CD4-positive, alpha-beta T cell treated with Interleukin-6 at 100 ng/mL for 8 hours (primary cell): ENCODE data around the gene HS3ST6.
"Not testable (repeated sequence)": the region's sequence is repeated elsewhere in the genome, so short reads cannot be mapped to it uniquely, and the experiment has no call there.

Experiments used
- DNase-seq: peaks from one replicate; pipeline ENCODE4 v3.0.0-alpha.2; 2020; ENCODE audit warnings: mixed read lengths, low spot score

HS3ST6 gene

DNA sequence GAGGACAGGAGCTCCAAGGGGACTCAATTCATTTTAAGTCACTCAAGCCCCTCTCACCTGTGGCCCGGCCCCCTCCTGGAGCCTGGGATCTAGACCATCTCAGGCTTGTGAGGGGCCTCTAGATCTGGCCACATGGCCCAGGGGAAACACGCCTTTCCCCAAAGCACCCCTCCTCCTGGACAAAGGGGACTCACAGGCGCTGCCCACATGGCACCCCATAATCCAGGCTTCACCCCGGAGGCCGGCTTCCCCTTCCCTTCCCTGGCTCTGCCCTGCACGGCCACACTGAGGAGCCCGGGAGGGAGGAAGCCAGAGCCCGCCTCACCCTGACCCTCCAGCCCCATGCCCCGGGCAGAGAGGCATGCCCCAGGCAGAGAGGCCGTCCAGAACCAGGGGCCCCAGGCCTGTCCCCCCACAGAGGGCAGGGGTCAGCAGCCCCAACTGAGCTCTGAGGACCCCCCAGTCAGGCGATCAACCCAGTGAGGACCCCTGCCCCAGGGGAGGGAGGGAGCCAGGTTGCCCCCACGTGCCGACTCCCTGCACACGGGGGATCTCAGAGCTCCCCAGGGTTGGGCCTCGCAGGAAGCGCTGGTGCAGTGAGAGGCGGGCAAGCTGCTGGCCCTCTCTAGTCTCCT is 10.9 kb downstream of the HS3ST6 start:
- DNase-seq = no peak

GRCh38 chr16:1906846-1907165 is 11.4 kb downstream of the HS3ST6 start:
- no peak for DNase-seq

- no peak for DNase-seq
These were observed 12.0 kb downstream of the HS3ST6 start for GRCh38 chr16:1906055-1906845.

- DNase-seq = no peak
These were observed 14.1 kb downstream of the HS3ST6 start for GRCh38 chr16:1903845-1904840.

- no peak for DNase-seq
These were observed 15.0 kb downstream of the HS3ST6 start for GRCh38 chr16:1903220-1903574.

- no peak for DNase-seq
These were observed 15.5 kb downstream of the HS3ST6 start for GRCh38 chr16:1902547-1903219.

DNA sequence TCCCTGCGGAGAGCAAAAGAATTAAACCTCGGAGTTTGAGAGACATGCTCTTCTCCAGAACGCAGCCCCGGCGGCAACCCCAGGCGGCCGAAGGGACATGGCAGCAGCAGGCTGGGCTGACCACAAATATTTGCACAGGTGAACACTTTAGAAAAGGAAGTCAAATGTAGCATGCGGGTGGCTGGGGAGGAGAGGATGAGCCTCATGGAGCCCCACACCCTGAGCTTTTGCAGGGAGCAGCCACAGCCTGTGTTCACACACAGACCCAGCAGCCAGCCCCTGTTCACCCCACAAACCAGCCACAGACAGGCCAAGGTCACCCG is 17.8 kb downstream of the HS3ST6 start:
- no peak for DNase-seq

DNA sequence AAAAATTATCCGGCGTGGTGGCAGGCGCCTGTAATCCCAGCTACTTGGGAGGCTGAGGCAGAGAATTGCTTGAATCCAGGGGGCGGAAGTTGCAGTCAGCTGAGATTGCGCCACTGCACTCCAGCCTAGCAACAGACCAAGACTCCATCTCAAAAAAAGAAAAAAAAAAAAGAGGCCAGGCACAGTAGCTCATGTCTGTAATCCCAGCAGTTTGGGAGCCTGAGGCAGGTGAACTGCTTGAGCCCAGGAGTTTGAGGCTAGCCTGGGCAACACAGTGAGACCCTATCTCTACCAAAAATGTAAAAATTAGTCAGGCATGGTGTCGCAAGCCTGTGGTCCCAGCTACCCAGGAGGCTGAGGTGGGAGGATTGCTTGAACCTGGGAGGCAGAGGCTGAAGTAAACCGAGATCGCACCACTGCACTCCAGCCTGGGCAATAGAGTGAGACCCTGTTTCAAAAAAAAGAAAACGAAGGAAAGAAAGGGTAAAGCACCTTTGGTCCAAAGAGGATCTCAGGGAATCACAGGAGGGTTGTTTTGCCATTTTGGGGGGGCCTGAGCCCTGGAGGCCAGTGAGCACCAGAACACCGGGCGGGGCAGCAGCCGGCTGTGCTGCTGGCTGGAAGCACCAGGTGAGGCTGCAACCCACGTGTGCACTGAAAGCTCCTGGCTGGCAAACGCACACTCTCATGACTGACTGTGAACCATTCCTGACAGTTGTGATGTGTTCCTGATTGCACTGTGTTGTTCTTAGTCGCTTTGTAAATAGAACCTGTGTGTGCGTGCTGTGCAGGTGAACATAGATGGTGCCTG is 18.4 kb downstream of the HS3ST6 start:
- DNase-seq = no peak

- not testable (repeated sequence) for DNase-seq
These were observed 20.5 kb downstream of the HS3ST6 start for GRCh38 chr16:1897692-1898091.

DNA sequence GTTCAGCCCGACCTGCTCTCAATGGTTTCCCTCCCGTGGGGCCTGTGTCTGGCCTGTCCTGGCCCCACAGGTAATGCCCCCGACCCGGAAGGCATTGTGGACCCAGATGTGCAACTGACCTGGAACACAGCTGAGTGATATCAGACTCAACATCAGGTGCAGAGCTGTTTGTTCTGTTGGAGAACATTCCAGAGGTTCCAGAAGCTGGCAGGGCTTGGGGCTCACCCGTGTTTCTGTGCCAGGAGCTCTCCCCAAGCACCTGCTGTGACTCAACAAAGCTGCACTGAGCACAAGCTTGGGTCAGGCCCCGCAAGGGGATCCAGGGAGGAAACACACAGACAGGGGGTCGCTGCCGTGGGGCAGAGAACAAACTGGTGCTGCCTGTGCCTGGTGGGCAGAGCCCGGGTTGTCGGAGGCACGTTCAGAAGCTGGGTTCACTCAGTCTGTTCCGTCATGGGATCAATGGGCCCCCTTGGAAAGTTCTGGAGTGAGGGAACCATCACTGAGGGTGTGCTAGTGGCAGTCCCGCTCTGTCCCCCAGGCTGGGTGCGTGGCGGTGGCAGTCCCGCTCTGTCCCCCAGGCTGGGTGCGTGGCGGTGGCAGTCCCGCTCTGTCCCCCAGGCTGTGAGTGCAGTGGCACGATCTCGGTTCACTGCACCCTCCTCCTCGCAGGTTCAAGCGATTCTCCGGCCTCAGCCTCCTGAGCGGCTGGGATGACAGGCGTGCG is 22.1 kb downstream of the HS3ST6 start:
- DNase-seq = no peak

DNA sequence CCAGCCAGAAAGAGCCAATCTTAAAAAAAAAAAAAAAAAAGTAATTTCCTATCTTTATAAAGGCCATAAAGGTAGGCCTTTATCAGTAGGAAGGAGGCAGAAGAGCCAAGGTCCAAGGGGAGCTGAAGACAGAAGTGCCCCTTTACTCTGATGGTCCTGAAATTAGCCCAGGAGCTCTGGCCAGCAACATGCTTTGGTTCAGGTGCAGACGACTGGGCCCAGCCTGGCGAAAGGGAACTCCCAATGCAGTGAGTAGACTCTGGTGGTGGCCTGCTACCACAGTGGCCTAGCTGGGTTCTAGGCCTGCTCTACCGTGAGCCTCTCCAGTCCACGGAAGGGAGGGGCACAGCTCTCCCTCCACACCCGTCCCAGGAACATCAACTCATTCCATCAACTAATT is 23.1 kb downstream of the HS3ST6 start:
- no peak for DNase-seq

- no peak for DNase-seq
These were observed 27.5 kb downstream of the HS3ST6 start for GRCh38 chr16:1890708-1891050.

GRCh38 chr16:1890024-1890707 is 28.0 kb downstream of the HS3ST6 start:
- no peak for DNase-seq

DNA sequence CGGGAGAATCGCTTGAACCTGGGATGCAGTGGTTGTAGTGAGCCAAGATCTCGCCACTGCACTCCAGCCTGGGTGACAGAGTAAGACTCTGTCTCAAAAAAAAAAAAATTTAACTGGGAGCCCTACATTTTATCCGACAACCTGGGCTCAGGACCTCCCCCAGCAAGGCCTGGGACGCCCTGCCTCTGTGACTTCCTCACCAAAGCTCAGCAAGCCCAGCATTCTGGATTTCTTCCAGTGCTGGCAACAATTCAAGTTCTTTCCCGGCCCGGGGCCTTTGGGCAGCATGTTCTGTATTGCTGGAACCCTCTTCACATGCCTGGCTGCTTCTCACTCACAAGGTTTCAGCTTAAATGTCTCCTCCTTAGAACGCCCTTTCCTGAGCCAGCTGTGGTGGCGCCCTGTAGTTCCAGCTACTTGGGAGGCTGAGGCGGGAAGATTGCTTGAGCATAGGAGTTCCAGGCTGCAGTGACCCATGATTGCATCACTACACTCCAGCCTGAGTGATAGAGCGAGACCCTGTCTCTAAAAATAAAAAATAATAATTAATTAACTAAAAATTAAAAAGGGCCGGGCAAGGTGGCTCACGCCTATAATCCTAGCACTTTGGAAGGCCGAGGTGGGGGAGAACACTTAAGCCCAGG is 30.4 kb downstream of the HS3ST6 start:
- no peak for DNase-seq

DNA sequence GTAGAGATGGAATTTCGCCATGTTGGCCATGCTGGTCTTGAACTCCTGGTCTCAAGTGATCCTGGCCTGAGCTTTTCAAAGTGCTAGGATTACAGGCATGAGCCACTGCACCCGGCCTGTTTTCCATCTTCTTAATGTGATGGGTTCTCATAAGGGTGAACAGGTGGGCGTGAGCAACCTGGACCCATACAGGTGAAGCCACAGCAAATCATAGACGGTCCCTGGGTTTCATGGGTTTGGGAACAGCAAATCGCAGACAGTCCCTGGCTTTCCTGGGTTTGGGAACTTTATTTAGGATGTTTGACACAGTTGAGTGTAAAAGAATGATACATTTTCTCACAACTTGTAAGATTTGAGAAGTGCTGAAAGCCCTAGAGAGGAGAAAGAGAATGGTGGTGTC is 33.3 kb downstream of the HS3ST6 start:
- no peak for DNase-seq

DNA sequence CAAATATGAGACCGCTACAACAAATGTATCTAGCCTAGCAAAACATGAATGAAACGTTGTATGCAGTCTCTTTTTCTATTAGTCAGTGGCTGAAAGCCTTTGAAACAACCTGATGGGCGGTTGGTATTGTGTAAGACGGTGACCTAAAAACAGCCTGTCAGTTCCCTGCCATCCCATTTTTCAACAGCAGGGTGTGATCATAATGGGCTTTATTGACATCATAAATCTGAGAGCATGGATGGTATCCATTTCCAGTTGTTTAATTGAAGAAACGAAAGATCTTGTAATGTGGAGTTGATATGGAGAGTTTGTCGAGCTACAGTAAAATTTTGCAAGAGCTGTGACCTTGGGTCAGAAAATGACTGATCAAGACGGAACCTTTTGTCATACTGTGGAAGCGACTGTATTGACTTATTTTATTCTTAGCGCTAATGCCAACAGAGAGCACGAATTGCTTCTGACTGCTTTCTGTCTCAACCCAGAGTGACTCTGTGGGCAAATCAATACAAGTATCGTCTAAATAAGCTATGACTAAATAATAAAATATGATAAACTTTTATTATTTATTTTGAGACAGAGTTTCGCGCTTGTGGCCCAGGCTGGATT is 34.0 kb downstream of the HS3ST6 start:
- no peak for DNase-seq

- DNase-seq = not testable (repeated sequence)
These were observed 37.0 kb downstream of the HS3ST6 start for GRCh38 chr16:1881172-1881571.

DNA sequence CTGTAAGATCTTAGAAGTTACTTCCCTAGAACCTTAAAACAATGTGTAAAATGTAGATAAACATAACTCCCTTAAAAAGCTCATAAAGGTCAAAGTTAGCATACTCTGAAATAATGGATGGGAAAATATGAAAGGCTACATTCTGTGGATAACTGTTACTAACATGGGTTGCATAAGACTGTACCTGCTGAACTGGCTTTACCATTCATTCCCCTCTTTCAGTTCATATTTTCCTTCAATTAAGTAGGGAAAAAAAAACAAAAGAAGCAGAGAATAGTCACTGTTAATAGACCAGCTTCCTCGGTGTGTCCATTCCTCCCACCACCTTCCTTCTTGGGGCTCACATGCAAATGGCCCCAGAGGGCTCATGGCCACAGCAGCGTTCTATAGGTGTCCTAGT is 38.7 kb downstream of the HS3ST6 start:
- no peak for DNase-seq

GRCh38 chr16:1878256-1878655 is 40.0 kb downstream of the HS3ST6 start:
- no peak for DNase-seq
